GM19193 (cell line): ENCODE results near the gene MMAB.

Experiments used
- POLR2A ChIP-seq: IDR thresholded peaks from 4 replicates; pipeline ENCODE4 v1.6.1; 2011; ENCODE audit not compliant: insufficient read depth, insufficient read length; ENCODE audit errors: extremely low read depth

Gene MMAB

DNA sequence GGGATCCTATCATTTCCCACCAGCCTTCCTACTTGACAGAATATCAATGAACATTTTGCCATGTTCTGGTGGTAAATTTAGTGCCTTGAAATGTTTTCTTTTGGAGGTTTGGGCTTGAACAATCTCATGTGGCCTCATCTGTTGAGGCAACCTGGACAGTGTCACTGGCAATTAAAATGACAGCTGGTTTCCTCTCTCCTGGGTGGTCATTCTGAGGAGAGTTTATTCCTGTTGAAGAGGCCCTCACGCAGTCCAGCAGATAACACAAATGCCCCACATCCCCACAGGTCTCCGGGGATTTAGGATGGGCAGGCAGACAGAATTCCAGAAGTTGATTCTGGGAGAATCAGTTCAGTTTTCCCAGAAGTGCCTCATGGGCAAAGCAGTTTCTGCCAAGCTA, 41.9 kb downstream of the MMAB start:
- TF ChIP-seq POLR2A: no peak

DNA sequence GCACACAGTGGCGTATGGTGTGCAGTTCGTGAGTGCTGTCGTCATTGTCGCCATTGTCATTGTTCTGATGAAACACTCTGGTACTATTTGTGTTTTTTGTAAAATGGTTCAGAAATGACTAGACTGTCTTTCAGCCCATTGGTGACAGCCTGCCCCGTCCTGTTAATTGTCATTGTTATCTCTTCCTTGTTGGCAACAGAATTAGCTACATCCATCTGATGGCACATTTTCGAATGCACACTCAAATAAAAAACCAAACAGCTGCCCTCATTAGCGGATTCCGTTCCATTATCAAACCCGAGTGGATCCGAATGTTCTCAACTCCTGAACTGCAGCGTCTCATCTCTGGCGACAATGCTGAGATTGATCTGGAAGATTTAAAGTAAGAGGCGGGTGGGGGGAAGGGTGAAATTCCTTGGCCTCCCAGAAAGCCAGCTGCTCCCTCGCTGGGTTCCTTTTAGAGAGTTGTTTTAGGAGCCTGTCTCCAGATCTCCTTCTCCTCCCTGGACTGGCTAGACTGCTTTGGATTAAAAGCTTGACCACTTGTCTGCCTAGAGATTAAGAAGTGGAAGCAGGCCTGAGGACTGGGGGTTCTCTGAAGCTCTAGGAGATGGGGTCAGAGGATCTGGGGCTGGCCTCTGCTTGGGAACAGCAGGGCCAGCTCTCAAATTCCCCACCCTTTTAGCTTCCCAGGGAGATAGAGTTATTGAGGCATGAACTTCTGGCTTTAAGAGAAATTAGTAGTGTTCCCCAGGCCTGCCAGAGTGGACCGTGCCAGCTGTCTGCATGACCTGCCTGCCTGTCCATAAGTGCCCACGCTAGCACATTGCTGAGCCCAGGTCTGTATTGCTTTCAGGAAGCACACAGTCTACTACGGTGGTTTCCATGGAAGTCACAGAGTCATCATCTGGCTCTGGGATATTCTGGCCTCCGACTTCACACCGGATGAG, 43.3 kb downstream of the MMAB start:
- TF ChIP-seq POLR2A: no peak

DNA sequence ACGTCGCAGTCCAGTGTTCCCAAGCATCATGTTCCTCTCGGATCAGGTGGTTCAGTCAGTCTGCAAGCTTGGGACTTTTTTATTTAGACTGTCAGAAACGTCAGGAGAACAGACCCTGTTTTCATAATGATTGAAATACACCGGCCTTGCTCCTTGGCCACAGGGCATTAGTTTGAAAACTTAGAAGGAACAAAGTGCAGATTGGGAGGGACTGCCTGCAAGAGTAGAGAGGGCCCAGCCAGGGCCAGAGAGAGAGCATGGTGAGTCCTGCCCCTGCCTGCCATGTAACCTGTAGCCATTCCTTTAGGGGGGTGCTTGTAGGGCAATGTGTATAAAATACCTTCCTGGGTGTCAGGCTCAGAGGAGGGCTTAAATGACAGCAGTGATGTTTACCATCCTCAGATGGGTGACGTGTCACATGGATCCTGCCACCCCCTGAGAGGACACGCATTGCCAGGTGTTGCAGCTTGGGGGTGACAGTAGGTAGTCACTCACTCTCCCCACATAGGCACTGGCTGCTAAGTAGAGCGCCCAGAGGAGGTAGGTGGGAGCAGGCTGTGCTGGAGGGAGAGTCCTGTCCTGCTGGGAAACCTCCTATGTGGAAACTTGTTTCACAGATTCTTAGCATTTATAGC, 45.7 kb downstream of the MMAB start:
- no peak for TF ChIP-seq POLR2A

DNA sequence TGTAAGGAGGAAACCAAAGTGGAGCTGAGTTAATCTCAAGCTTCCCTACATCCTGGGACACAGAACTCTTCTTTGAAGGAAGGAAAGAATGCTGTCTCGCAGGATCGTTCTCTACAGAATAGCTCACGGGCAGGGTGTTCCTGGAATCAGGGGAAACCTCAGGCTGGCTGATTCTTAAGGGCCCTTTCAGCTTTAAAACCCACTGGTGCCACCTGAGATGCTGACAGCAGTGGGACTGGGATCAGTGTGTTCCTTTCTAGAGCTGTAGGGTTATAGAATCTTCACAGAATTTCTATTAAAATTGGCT, 48.1 kb downstream of the MMAB start:
- TF ChIP-seq POLR2A: no peak

DNA sequence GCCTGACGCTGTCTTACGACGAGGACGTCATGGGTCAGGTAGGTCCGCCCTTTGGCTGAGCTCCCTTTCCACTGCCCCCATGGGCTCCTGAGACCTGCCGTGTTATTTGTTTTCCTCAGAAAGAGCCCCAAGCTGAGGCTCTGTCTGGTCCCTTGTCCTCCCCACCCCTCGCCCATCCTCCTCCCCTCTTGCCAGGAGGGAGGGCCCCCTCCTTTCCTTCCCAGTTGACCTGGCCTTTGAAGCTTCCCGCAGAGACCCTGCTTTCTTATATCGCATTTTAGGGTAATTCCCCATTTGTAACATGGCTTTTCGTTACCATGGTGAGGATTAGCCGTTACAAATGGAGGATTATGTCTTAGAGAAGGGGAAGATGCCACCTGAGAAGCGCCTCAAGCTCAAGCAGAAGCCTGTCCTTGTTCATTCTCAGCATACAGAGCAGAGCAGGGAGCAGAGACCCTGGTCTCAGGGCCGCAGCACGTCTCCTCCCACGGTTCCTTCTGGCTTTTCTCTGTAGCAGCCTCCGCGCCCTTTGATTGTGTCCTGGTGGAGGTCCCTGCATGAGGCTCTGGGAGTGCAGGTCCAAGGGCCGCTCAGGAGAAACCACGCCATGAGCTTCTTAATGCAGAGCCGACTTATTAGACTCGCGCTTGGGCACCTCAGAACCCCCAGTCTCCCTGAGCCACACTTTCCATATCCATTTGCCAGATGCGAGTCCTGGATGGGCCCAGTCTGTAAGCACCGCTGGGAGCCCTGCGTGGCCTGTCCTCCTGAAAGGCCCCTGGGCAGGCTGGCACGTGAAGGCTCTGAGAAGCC, 48.6 kb downstream of the MMAB start:
- TF ChIP-seq POLR2A: no peak

DNA sequence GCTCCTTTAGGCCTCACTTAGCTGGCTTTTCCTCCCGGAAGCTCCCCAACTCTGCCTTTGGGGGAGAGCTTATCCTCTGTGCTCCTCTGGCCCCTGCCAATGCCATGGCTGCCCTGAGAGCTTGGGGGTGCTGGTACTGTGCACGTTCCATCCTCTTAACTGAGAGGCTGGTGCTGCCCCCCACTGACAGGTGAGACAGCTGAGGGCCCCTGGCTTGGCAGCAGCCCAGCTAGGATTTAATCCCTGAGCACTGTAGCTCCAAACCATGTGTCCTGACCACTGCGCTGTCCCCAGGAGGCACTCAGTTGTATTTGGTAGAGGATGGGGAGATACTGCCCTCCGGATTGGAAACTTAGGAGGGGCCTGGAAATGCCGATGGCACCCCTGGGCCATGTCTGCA, 49.8 kb downstream of the MMAB start:
- no peak for TF ChIP-seq POLR2A

DNA sequence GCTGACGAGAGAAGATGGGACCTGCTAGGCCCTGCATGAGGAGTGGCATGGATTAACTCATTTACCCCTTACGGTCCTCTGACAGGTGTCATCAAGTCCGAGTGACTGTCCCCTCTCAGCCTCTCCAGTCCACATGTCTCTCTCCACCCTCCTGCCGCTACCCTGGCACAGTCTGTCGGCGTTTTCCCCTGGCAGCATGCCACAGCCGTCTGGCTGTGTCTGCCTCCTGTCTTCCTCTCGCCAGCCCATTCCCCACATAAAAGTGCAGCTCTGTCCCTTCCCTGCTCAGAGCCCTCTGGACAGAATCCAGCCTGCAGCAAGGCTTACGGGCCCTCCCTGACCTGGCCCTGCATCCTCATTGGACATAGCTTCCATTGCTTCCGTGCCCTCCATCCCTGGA, 50.2 kb downstream of the MMAB start:
- no peak for TF ChIP-seq POLR2A

DNA sequence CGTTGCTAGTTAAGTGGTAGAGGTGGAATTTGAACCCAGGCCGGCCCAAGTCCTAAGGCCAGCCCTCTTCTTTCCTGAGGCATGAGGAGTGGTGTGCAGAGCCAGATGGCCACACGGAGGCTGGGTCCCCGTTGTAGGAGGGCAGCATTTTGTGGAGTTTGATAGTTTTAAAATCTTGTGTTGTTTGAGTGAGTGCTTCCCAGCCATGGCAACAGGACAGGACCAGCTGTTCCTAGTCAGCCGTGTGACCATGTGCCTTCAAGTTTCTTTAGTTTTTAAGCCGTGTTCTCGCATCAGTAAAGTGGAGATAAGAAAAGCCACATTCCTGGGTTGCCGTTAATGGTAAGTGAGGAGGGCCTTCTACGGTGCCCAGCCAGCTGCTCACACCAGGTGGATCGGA, 51.5 kb downstream of the MMAB start:
- no peak for TF ChIP-seq POLR2A

DNA sequence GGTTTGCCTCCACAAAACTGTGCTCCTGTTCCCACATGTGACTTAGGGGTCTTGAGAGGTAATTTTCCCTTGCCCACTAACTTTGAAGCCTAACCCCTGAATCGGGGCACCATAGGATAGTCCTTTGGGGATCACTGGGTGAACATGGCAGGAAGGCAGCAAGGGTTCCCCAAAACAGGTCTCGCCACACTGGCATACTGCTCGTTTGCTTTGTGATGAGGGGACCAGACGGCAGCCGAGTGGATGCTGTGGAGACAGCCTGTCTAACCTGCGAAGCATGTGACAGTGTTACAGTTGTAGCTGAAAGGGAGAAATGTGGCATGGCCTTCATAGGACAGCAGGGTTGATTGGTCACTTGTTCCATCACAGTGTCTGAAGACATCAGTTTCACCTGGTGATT, 53.5 kb downstream of the MMAB start:
- no peak for TF ChIP-seq POLR2A

DNA sequence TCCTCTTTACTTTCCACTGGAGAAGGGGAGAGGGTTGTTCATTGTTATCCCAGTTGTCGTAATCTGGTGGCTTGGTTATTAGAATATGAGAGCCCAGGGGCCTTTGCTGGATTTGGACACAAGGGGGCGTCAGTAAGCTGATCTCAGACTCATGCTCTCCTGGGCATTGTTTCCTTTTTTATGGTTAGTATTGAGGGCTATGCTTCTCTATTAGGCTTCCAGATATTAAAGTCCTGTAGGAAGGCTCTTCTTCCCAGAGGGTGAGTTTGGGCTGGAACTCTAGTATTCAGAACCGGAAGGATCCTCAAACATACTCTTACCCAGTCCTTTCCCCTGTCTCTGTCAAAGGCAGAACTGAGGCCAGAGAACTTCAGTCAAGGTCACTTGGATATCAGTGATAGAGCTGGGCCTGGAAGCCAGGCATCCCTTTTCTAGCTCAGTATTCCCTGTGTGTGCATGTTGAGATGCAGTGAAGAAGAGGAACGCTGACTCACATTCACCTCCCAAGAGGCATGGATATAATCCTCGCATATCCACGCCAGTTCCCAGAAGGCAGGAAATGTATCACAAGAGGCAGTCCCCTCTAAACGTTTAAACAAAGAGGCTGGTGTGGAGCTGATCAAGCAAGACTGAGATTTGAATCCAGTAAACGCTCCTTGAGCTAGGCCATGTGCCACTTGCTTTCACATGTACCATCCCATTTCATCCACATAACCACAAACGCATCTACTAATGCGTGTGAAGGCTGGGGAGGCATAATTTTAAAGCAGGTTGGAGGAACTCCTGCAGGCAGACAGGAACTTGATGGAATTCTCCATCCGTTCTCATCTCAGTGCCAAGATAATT, 54.3 kb downstream of the MMAB start:
- no peak for TF ChIP-seq POLR2A

DNA sequence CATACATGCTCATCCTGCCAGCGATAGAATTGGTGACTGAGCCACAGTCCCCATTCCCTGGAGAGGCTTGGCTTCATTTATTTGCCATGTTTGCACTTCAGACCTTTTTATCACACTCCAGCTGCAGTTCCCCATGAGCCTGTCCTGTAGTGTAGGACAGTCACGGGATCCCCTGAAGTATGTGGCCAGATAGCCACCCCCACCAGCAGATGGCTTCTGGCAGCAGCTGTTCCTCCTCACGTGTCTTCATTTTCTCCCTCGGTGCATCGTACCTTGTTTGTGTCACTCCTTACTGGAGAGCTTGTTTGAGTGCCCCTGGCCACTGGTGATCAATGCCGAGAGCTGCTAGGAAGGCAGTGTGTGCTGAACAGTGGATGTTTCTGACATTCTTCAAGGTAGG, 55.7 kb downstream of the MMAB start:
- TF ChIP-seq POLR2A: no peak

DNA sequence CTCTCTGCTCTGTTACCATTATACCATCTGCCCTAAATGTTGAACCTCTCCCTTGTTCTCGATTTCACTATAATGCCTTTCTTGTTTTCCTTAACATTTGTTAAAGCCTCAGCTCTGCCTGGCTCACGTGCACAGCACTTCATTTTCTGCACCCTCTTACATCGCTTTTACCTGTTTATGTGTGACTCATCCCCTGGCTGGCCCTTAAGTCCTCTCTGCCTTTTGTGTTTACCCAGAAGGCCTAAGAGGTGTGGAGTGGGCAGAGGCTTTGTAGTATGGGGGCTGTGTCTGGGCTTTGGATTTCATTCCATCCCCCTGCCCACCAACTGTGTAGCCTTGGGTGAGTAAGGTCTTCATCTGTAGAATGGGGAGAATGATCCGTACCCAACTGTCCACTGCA, 59.3 kb downstream of the MMAB start:
- no peak for TF ChIP-seq POLR2A

DNA sequence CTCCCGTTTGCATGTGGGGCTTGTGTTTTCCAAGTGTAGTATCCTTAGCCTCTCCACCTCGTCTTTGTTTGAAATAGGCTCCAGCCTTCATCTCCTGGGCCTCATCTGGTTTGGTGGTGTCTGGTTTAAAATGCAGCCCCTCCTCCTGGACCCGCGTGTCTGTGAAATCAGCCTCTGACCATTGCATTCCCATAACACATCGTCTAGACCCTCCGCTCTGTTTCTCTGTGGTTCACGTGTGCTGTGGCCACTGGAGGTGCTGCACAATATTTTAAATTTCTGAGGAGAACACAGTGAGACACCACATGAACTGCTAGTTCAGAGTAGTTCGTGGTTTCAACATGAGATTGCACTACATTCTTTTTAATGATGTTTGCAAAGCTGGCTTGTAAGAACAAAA, 60.3 kb downstream of the MMAB start:
- TF ChIP-seq POLR2A: no peak

DNA sequence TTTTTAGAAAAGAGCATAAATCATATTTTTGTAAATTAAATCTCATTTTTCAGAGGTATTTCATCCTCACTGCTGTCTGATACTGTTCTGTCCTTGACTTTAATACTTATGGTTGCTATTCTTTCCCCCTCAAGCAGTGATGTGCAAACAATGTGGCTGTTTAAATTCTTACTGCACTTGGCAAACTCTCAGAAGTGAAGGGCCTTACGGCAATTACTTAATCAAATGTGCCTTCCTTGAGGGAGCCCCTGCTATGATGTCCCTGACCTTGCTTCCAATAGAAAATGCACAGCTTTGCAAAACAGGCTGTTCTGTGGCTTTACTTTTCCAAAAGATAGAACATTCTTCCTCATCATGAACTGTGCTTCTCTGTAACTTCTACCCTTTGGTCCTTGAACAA, 60.7 kb downstream of the MMAB start:
- no peak for TF ChIP-seq POLR2A

DNA sequence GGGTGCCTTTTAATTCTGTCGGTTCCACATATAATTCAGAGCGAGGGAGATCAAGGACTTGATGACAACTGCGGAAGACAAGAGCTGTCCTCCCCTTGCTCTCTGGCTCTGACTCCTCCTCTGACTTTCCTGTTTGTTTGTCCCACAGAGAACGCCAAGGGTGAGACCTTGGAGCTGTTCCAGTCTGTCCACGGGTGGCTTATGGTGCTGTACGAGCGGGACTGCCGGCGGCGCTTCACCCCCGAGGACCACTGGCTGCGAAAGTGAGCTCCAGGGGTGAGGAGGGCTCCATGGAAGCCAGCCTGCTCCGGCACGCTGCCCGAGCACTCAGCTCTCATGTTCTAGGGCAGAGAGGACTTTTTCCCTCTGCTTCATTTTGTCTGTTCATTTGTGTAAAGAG, 63.1 kb downstream of the MMAB start:
- TF ChIP-seq POLR2A: no peak
